Activated T-cell treated with anti-CD3 and anti-CD28 coated beads for 4 hours (primary cell): Measurements from ENCODE around the gene FIS1.
"Not testable (repeated sequence)": the region's sequence is repeated elsewhere in the genome, so short reads cannot be mapped to it uniquely, and the experiment has no call there.

Experiments
- DNase-seq: peaks from one replicate; pipeline ENCODE4 v3.0.0-alpha.2; 2020

Gene FIS1

DNA sequence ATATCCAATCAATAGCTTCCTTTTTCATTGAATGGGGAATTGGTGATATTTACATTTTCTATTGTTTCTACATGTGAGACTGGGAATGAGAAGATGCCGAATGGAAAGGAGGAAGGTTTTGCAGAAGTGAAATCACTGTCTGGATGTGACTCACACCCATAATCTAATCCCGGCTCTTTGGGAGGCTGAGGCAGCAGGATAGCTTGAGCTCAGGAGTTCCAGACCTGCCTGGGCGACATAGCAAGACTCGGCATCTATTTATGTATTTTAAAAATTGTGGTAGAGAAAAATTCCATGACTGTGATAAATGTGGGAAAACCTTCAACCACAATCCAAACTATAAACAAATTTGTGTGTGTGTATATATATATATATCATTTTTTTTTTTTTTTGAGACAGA, 10.9 kb upstream of the FIS1 start:
- no peak for DNase-seq

DNA sequence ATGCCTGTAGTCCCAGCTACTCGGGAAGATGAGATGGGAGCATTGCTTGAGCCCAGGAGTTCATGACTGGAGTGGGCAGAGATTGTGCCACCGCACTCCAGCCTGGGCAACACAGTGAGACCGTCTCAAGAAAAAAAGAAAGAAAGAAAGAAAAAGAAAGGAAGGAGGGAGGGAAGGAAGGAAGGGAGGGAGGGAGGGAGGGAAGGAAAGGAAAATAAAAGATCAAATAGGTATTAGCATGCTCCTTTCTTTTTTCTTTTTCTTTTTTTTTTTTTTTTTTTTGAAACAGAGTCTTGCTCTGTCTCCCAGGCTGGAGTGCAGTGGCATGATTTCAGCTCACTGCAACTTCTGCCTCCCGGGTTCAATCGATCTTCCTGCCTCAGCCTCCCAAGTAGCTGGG, 8.3 kb upstream of the FIS1 start:
- not testable (repeated sequence) for DNase-seq

GRCh38 chr7:101251871-101252659, 7.2 kb upstream of the FIS1 start:
- DNase-seq: peak; percentile 98

GRCh38 chr7:101250324-101250723, 5.4 kb upstream of the FIS1 start:
- no peak for DNase-seq

- DNase-seq: no peak
Measured at GRCh38 chr7:101248276-101248675, 3.4 kb upstream of the FIS1 start.

DNA sequence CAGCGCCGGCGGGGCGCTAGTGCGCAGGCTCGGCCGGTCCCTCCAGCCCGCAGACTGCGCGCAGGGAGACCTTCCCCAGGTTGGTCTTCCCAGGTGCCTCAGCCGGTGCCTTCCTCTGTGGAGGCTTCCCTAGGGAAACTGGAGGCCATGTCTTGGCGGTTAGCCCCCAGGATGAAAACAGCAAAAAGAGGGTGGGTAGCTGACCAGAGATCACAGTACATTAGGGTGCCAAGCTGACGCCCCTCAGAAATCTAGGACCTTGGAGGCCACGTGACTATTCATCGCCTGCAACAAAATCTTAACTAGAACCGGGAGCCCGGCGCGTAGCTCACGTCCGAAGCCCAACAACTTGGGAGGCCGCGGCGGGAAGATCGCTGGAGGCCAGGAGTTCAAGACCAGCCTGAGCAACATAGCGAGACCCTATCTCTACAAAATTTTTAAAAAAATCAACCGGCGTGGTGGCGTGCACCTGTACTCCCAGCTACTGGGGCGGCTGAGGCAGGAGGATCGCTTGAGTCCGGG, 327 bp upstream of the FIS1 start:
- no peak for DNase-seq

DNA sequence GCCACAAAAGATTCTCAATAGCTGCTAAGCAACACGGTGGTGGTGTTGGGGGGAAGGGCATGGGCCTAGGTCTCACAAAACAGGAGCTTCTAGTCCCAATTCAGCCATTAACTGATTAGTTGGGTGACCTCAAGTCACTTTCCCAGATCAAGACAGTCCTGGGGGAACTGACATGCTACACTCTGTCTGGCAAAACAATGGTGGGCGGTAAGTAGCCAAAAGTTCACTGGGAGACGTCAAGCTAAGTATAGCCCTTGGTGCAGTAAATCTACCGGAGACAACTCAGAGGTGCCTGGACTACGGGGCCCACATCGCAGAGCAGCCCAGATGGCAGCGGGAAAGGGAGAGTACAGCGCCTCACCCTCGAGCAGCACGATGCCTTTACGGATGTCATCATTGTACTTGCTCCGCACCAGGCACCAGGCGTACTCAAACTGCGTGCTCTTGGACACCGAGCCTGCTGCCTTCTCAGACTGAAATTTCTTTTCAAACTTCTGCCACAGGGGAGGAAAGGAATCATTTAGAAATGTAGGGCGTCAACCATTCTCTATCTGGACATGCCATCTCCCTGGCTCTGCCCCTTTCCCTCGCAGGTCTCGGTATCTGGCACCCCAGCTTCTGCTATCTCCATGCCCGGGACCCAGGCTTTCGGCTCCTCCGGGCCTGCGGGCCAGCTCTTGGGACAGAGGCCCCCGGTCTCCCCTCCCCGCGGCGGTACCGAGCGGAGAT, 1.1 kb downstream of the FIS1 start:
- no peak for DNase-seq

GRCh38 chr7:101241443-101242349, 3.2 kb downstream of the FIS1 start:
- DNase-seq: no peak

DNA sequence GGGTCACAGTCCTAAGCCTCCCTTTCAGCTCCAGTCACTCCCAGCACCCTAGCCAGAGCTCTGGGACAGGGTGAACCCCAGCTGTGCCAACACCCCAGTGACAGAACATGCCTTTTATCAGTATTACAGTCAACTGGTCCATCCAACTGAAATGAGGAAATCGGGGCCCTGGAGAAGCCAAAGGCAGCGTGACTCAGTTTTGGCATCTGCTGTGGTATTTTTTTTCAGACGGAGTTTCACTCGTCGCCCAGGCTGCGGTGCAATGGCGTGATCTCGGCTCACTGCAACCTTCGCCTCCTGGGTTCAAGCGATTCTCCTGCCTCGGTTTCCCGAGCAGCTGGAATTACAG, 3.9 kb downstream of the FIS1 start:
- no peak for DNase-seq

- no peak for DNase-seq
Measured at GRCh38 chr7:101240226-101241014, 4.5 kb downstream of the FIS1 start.

DNA sequence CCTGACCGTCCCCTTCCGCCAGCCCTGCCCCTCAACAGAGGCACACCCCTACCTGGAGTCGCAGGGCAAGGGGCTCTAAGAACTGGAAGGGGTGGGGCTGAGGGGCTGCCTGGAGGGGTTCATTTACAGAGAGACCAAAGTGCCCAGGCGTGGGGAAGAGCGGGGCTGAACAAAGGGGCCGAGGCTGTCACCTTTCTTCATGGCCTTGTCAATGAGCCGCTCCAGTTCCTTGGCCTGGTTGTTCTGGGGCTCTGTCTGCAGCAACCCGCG, 5.0 kb downstream of the FIS1 start:
- no peak for DNase-seq

DNA sequence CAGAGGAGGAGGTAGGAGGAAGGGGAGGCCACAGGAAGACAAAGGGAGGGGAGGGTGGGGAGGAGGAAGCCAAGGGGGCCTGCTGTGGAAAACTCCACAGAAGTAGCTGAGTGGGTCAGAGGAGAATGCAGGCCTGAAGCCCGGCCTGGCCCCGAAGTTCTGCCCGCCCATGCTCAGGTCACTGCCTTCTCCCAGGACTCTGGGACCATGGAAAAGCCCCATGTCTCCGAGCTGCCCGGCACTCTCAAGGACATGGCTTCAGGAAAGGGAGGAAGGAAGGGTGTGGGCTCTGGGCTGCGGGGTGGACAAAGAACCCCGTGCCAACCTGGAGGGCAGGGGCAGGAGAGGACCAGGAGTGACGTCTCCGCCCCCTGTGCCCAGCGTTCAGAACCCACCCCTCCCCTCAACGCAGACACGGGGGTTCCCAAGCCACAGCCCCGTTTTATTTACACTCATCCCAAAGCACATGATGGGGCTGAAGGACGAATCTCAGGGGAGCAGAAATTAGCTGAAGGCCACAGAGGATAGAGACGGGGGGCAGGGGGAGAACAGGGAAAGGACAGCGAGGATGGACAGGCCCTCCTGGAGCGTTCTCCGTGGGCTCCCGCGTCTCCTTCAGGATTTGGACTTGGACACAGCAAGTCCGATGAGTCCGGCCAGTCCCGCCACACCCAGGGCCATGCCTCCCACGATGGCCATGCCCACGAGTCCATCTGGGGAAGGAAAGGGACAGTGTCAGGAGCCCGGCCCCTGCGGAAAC, 5.5 kb downstream of the FIS1 start:
- DNase-seq: no peak

- no peak for DNase-seq
Measured at GRCh38 chr7:101238226-101239182, 6.4 kb downstream of the FIS1 start.

GRCh38 chr7:101237206-101238067, 7.4 kb downstream of the FIS1 start, which contains the start of gene CLDN15:
Gene CLDN15 (minus strand): TSS chr7:101237802. CDS start chr7:101237581, 221 bp downstream.
- no peak for DNase-seq

DNA sequence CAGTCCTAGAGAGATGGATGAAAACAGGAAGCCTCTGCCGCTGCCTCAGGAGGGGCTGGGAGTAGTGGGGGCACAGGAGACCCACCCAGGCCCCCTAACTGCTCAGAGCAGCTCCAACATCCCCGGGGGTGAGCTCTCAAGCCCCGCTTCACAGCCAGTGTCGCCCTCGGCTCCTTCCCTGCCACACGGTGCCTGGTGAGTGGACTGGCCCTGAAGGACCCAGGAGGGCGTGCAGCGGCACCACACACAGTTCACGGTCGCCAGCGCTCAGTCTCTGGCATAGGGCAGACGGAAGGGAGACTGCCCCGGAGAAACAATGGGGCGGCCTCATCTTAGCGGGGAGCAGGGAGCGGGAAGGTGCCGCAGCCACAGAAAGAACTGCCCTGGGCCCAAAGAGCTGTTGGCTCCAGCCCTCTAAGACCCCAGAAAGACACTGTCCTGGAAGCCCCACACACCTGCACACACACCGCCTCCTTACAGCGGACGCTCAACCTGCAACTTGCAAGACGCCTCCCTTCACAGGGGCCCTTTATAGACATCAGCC, 8.5 kb downstream of the FIS1 start:
- DNase-seq: no peak

GRCh38 chr7:101235522-101235921, 9.4 kb downstream of the FIS1 start:
- no peak for DNase-seq

GRCh38 chr7:101235050-101235449, 9.8 kb downstream of the FIS1 start:
- no peak for DNase-seq

- no peak for DNase-seq
Measured at GRCh38 chr7:101234636-101235035, 10.2 kb downstream of the FIS1 start.

DNA sequence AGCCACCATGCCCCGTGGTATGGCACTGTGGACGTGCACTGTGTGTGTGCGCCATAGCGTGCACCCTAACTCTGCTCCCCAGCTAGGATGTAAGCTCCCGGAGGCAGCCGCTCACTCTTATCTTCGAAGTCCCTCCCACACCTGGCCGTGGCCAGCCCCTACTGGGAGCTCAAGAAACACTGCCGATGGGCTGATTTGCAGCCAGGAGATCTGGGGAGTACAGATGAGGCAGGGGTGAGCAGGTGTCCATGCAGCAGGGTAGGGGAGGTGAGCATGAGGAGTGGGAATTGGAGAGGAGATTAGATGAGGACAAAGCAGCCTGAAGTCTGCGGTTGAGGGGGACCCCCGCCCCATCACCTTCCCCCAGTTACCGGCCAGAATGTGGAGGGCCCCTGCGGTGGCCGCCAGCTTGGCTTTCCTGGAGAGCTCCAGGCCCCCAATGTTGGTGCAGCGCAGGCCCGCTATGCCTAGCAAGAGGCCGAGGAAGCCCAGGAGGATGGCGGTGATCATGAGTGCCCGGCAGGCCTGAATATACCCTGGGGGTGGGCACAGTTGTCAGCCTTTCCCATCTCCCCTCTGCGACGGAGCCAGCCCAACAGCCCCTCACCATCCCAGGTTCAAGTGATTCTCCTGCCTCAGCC, 10.9 kb downstream of the FIS1 start:
- DNase-seq: no peak
